ENCODE measurements around the gene RNF220.

Gene RNF220

DNA sequence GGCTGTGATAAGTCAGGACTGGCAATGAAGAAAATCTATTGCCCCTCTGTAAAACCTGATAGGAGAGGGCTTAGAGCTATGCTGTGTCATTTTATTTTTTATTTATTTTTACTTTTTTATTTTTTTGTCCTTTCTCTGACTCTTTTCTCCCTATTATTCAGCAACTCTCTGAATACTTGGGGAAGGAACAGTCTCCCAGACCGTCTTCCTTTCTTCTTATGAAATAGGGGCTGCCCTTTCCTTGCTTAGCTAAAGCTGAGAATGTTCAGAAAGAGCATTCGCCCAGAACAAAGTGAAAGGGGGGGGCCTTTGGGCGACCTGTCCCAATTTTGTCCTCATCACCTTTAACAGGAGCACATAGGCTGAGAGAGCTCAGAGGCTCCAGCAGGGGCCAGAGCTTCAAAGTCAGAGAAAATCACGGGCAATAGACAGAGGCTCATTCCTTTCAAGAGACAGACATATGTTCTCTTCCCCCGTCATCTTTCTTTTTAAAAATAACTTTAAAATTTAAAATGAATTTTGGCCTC is 80.9 kb downstream of the RNF220 start:
- no peak for DNase-seq (ENCODE audit: low spot score)
- TF ChIP-seq, protein P1, sequence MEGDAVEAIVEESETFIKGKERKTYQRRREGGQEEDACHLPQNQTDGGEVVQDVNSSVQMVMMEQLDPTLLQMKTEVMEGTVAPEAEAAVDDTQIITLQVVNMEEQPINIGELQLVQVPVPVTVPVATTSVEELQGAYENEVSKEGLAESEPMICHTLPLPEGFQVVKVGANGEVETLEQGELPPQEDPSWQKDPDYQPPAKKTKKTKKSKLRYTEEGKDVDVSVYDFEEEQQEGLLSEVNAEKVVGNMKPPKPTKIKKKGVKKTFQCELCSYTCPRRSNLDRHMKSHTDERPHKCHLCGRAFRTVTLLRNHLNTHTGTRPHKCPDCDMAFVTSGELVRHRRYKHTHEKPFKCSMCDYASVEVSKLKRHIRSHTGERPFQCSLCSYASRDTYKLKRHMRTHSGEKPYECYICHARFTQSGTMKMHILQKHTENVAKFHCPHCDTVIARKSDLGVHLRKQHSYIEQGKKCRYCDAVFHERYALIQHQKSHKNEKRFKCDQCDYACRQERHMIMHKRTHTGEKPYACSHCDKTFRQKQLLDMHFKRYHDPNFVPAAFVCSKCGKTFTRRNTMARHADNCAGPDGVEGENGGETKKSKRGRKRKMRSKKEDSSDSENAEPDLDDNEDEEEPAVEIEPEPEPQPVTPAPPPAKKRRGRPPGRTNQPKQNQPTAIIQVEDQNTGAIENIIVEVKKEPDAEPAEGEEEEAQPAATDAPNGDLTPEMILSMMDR (IDR thresholded peaks at IDR 0.05; ENCODE audit: extremely low read depth, insufficient read depth, missing control alignments) = no peak
- in situ Hi-C loops (cut with MboI; ENCODE audit: low pct_unique_long_range_greater_than_20kb, low sequenced_read_pairs, unreplicated experiment) = no loop called here

DNA sequence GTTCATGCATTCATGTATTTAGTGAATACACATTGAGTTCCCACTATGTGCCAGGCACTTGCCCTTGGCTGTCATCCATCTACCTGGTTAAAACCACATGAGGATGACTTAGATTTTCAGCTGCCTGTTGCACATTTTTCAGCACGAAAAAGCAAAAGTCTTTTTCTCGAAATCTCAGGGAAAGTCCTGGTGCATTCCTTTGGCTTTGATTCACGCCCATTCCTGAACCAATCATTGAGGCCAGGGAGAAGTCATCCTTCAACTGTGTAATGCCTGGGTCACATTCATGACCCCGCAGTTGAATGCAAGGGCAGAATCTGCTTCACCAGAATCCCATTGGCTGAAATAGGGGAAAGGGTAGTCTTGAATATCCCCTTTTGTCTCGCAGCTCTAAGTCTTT is 84.4 kb downstream of the RNF220 start:
- TF ChIP-seq, protein P1 (IDR thresholded peaks at IDR 0.05; ENCODE audit: extremely low read depth, insufficient read depth, missing control alignments) = no peak
- DNase-seq (ENCODE audit: low spot score) = no peak
- in situ Hi-C loops (cut with MboI; ENCODE audit: low pct_unique_long_range_greater_than_20kb, low sequenced_read_pairs, unreplicated experiment) = no loop called here

DNA sequence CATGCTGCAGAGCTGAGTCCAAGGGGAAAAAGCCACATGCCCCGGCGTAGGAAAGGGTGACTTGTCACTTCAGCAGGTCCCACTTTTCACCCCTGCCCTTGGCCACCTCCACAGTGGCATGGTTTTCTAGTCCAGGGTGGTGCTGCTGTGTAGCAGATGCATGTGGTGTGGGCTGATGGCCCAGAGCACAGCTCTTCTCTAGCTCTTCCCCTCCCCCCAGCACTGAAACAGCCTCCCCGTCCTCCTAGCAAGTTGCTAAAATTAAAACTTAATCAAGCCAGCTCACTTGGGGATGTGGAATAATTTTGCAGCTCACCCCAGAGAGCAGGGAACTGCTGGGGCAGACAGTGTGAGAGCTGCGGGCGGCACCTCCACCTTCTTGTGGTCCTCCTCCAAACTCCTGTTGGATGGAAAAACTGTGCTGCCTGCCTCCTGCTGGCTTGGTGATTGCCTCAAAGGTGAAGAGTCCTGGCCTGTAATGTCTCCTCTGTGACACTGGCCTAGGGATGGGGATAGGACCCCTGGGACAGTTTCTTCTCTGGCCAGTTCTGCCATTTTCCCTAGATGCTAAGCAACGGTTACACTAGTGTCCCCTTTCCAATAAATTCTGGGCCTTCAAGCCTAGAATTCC is 91.6 kb downstream of the RNF220 start:
- in situ Hi-C loops (cut with MboI; ENCODE audit: low pct_unique_long_range_greater_than_20kb, low sequenced_read_pairs, unreplicated experiment) = no loop called here
- DNase-seq (ENCODE audit: low spot score) = no peak
- TF ChIP-seq, protein P1 (IDR thresholded peaks at IDR 0.05; ENCODE audit: extremely low read depth, insufficient read depth, missing control alignments) = no peak

DNA sequence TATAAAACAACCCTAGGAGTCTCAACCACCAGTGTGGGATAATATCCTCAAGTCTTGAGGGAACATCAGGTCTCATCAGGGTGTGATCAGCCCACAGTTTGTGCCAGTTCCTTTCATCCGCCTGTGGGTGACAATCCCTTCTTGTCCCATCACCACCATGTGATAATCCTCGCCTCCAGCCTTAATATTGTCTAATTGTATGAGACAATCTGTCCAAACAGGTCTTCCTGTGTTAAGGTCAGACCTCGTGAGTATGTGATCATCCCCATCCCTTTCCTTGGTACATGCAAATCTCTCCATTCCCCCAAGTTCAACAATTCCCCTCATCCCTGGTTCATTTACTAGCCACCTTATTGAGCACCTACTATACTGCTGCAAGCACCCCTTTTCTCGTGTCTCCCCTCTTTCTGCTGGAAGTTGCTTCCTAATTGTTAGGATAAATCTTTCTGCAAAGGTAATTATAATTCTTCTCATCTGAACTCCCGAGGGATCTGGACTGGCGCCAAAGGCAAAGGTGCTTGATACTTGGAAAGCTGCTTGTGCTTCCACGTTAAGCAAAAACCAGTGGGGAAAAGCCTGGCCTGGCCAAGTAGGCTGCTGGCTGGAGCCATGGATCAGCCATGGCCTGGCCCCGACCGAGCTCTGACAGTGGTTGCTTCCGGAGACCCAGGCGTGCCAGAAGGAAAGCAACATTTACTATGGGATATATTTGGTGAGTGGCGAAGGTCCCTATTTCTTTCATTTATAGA is 92.5 kb downstream of the RNF220 start:
- in situ Hi-C loops (cut with MboI; ENCODE audit: low pct_unique_long_range_greater_than_20kb, low sequenced_read_pairs, unreplicated experiment) = no loop called here
- TF ChIP-seq, protein P1 (IDR thresholded peaks at IDR 0.05; ENCODE audit: extremely low read depth, insufficient read depth, missing control alignments) = no peak
- DNase-seq (ENCODE audit: low spot score) = no peak

DNA sequence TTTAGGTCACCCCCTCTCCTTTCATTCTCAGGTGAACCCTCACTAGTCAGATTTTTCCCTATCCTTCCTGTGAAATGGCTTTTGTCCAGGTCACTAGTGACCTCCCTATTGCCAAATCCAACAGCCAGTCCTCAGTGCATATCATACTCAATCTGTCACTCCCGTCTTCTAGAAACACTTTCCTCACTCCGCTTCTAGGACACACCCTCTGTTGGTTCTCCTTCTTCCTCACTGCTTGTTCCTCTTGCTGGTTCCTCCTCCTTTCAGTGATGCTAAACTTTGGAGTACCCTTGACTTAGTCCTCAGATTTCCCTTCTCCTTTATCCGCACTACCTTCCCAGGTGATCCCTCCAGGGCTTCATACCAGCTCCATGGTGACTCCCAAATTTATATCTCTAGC is 94.3 kb downstream of the RNF220 start:
- TF ChIP-seq, protein P1 (IDR thresholded peaks at IDR 0.05; ENCODE audit: extremely low read depth, insufficient read depth, missing control alignments) = no peak
- in situ Hi-C loops (cut with MboI; ENCODE audit: low pct_unique_long_range_greater_than_20kb, low sequenced_read_pairs, unreplicated experiment) = no loop called here
- DNase-seq (ENCODE audit: low spot score) = no peak

DNA sequence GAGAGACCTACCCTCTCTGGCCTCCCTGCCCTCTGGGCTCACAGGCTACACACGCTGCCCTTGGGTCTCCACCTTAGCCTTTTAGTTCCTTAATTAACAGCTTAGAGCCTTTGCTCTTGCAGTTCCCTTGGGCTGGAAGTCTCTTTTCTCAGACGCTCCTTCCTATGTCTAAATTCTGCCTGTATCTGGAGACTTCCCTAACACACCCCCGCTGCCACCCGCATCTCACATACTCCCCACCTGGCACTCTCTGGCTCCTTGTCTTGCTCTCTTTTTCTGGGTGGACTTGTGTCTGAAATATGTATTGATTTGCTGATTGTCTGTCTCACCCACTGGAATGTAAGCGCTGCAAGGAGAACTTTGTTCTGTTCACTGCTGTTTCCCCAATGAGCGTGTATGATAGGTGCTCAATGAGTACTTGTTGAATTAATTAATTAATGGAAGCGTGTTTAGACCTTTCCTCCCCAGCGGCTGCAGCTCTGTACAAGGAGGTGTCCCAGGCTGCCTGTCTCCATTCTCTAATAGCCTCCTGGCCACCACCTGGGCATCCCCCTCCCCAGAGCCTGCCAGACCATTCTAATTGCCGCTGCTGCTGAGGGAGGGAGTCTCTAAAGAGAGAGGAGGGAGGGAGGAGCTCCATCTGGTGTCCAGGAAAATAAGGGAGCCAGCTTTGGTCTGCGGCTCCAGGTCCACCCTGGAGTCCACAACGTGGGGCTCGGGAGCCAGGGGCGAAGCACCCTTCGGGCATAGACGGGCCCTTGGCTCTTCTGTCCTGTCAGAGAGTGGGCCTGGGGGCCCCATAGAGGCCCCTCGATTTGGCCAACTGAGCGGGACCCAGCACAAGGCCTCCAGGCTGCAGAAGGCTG is 95.4 kb downstream of the RNF220 start:
- no peak for DNase-seq (ENCODE audit: low spot score)
- in situ Hi-C loops (cut with MboI; ENCODE audit: low pct_unique_long_range_greater_than_20kb, low sequenced_read_pairs, unreplicated experiment) = no loop called here
- TF ChIP-seq, protein P1 (IDR thresholded peaks at IDR 0.05; ENCODE audit: extremely low read depth, insufficient read depth, missing control alignments) = no peak

Data from GM13977 (cell line).